Uterus (tissue), 4 donors: ENCODE measurements around the gene AP2B1. TPM values are rescaled to one million over a fixed set of nuclear protein-coding genes. Genes with fewer than 3 reads are reported as not detected.
A peak's percentile ranks its signal among the peaks of the same experiment; 100 is the strongest.

Source experiments
- DNase-seq, 2 donors: peaks; one replicate each; pipeline ENCODE4 v3.0.0-alpha.2; 2019 to 2020
- H3K27ac ChIP-seq, 2 donors: fragments of 200-600 bp; sonication (generic); 1 replicate in 1 of 2; 2 replicates in 1 of 2; pipeline ENCODE4 v1.5.1; 2016 to 2018
- H3K27me3 ChIP-seq, 2 donors: fragments of 200-600 bp; sonication (generic); one replicate each; pipeline ENCODE4 v1.5.1; 2018 to 2019; ENCODE audit warnings: control low read depth in 1 of 2
- H3K36me3 ChIP-seq, 2 donors: fragments of 200-600 bp; sonication (generic); one replicate each; pipeline ENCODE4 v1.5.1; 2019; ENCODE audit warnings: control low read depth in 1 of 2
- H3K4me1 ChIP-seq, 2 donors: fragments of 200-600 bp; sonication (generic); one replicate each; pipeline ENCODE4 v1.5.1; 2018 to 2019; ENCODE audit warnings: control low read depth in 1 of 2
- H3K4me3 ChIP-seq, 2 donors: fragments of 200-600 bp; sonication (generic); 1 replicate in 1 of 2; 2 replicates in 1 of 2; pipeline ENCODE4 v1.5.1; 2018 to 2019; ENCODE audit warnings: mild to moderate bottlenecking in 1 of 2
- H3K9me3 ChIP-seq, 2 donors: fragments of 200-600 bp; sonication (generic); one replicate each; pipeline ENCODE4 v1.5.1; 2019; ENCODE audit warnings: control low read depth in 1 of 2
- POLR2A ChIP-seq, 2 donors: fragments of 450-650 bp; IDR thresholded peaks; one replicate each; pipeline ENCODE4 v1.6.1; 2016; ENCODE audit warnings: antibody characterized with exemption in 2 of 2, mild to moderate bottlenecking in 1 of 2, moderate library complexity in 1 of 2
- intact Hi-C: fragments of 100-400 bp; cut with DNase I; formaldehyde crosslinking; loops from one replicate; pipeline ENCODE4 v1.15.1; 2023; ENCODE audit warnings: low total_unique reads
- total RNA-seq, 4 donors: library from RNA; depleted of rRNA in 3 of 4; stranded (reverse); fragments of >200 nt in 3 of 4; gene quantifications; one replicate each; pipeline versions ENCODE4 v1.1.0 to v1.2.4, GENCODE V29; 2014 to 2023
- TF ChIP-seq, protein P1 (sequence below), 4 experiments: fragments of 200-600 bp in 2 of 4; fragments of 450-650 bp in 2 of 4; sonication (generic) in 2 of 4; IDR thresholded peaks; one replicate each; pipeline ENCODE4 v1.5.1; 2016 to 2019; ENCODE audit warnings: antibody characterized with exemption in 4 of 4, mild to moderate bottlenecking in 2 of 4, moderate library complexity in 1 of 4
- donor health status: DM: yes; HTN: yes; CAD: no.

Gene AP2B1
- total RNA-seq, 4 donors from 2014 or later: 40.7 to 124 (median 61.5) TPM

DNA sequence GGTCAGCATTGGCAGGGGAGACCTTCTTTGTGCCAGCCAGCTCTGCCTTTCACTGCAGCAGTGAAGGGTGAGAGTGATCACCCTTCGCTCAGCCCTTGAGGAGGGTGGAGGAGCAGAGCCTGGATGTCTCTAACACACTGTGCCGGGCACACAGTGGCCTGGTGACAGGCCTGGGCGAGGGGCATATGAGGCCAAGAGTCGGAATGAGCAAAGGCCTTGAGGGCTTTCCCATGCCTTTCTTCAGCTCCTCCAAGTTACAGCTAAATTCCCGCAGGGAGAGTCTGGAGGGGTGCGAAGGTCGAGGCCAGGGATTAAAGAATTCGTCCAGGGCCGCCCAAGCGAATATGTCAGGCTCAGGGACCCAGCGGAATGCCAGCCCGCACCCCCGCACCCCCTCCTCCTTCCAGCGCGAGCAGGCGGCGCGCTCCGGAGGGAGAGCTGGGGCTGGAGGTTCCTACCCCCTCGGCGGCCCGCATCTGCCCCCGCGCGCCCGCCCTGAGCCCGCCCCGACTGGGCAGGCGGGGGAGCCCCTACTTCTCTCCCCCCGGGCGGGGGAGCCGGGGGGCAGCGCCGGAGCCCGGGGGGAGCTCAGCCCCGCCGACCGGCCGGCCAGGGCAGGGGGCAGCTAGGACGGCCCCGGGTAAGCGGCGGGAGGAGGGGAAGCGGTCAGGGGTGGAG is 144.3 kb downstream of the AP2B1 start, which contains the start of gene RASL10B:
TSS of gene RASL10B (plus strand) at position 401 of the 678 bp plus-strand sequence. CDS start 3,546 bp downstream, outside the sequence.
- Histone ChIP-seq H3K27ac (peak within 1 kb of the TSS; percentile 59 to 78), H3K4me3 (peak within 1 kb of the TSS; percentile 32 to 77), H3K9me3 (no peaks in the 10 kb centered on the region), H3K27me3 (no peaks in the 10 kb centered on the region), H3K36me3 (no peaks in the 10 kb centered on the region), H3K4me1 (peaks cover 0 to 7% of the 10 kb centered on the region in 2 donors)
- TF ChIP-seq POLR2A (IDR thresholded peaks at IDR 0.05): no peak
- TF ChIP-seq, protein P1, sequence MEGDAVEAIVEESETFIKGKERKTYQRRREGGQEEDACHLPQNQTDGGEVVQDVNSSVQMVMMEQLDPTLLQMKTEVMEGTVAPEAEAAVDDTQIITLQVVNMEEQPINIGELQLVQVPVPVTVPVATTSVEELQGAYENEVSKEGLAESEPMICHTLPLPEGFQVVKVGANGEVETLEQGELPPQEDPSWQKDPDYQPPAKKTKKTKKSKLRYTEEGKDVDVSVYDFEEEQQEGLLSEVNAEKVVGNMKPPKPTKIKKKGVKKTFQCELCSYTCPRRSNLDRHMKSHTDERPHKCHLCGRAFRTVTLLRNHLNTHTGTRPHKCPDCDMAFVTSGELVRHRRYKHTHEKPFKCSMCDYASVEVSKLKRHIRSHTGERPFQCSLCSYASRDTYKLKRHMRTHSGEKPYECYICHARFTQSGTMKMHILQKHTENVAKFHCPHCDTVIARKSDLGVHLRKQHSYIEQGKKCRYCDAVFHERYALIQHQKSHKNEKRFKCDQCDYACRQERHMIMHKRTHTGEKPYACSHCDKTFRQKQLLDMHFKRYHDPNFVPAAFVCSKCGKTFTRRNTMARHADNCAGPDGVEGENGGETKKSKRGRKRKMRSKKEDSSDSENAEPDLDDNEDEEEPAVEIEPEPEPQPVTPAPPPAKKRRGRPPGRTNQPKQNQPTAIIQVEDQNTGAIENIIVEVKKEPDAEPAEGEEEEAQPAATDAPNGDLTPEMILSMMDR (IDR thresholded peaks at IDR 0.05): no peak
- intact Hi-C loops: no loop called here
- peak; percentile 55 for DNase-seq

DNA sequence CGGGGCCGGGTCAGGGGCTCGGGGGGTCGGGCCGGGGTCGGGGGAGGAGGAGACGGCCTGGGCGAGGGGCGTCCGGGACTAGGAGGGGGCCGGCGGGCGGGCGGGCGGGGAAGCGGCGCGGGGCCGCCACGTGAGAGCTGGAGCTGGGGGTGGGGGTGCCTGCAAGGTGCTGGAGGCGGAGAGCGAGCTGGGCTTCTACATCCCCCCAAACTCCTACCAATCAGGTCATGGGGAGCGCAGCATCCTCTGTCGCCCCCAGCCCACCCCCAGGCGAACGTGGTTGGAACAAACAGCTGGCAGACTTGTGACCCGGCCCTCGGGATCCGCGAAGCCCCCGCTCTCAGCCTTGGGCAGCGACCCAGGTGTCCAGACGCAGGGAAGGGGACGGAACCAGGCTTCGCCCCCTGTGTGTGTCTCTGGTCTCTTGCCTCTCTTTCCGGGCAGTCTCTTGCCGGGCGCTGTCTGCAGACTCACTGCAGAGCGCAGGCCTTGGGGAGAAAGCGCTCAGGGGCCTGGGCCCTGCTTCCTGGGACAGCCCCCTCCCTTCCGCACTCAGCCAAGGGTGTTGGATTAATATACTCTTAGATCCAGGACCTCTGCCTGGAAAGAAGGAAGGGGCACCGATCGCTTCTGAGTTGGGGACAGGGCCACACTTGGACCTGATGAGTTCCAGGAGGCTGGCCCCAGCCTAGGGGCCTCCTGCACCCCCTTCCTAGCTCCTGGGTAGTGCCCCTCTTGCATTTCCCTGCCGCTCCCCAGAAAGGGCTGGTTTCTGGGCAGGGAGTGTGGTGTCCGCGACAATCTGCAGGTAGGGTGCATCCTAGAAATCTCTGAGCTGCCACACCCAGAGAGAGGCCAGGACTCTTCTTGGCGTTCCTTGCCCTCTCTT is 145.0 kb downstream of the AP2B1 start:
- intact Hi-C loops: no loop called here
- H3K27me3 ChIP-seq: no peaks in the 10 kb centered on the region
- no peaks in the 10 kb centered on the region for H3K9me3 ChIP-seq
- H3K36me3 ChIP-seq: no peaks in the 10 kb centered on the region
- peaks cover 0 to 7% of the 10 kb centered on the region in 2 donors for H3K4me1 ChIP-seq
- no peak for DNase-seq
- TF ChIP-seq, protein P1 (IDR thresholded peaks at IDR 0.05): no peak
- H3K4me3 ChIP-seq: peak overlapping the region; percentile 32 to 77
- peak overlapping the region; percentile 59 to 78 for H3K27ac ChIP-seq

DNA sequence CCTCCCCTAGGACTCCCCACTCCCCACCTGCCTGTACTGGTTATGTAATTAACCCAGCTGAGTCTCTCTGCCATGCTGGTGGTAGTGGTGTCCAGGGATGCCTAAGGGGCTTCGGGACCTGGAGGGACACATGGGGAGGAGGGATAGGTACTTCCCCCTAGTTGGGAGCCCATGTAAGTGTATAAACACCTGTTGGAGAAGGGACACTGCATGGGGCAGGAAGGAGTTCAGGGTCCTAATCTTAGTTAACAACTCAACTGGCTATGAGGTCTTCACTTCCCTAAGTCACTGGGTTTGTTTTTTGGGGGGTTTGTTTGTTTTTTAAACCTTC is 145.6 kb downstream of the AP2B1 start:
- intact Hi-C loops: no loop called here
- no peak overlapping the region for H3K4me3 ChIP-seq
- H3K9me3 ChIP-seq: no peaks in the 10 kb centered on the region
- TF ChIP-seq, protein P1 (IDR thresholded peaks at IDR 0.05): no peak
- no peak for TF ChIP-seq POLR2A (IDR thresholded peaks at IDR 0.05)
- no peaks in the 10 kb centered on the region for H3K27me3 ChIP-seq
- DNase-seq: no peak
- no peak overlapping the region for H3K27ac ChIP-seq
- H3K36me3 ChIP-seq: no peaks in the 10 kb centered on the region
- peaks cover 0 to 7% of the 10 kb centered on the region in 2 donors for H3K4me1 ChIP-seq

DNA sequence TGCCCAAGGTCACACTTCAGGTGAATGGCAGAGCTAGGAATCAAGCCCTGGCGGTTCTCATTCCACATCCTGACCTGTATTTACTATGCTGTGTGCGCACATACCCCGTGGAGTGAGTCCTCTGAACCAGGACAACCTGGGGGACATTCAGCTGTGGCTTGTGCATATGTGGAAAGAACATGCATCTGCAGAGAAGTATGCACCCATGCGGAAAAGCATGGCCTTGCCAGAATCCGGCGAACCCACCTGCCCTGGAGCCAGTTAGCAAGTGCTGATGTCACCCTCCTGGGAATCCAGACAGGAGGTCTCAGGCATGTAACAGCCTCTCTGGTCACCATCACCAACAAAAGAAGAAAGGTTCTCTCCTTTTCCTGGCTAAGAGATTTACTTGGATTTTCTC is 146.2 kb downstream of the AP2B1 start:
- no peak overlapping the region for H3K27ac ChIP-seq
- peaks cover 0 to 7% of the 10 kb centered on the region in 2 donors for H3K4me1 ChIP-seq
- intact Hi-C loops: no loop called here
- no peak overlapping the region for H3K4me3 ChIP-seq
- DNase-seq: no peak
- TF ChIP-seq, protein P1 (IDR thresholded peaks at IDR 0.05): no peak
- no peak for TF ChIP-seq POLR2A (IDR thresholded peaks at IDR 0.05)
- no peaks in the 10 kb centered on the region for H3K9me3 ChIP-seq
- no peaks in the 10 kb centered on the region for H3K36me3 ChIP-seq
- H3K27me3 ChIP-seq: no peaks in the 10 kb centered on the region

DNA sequence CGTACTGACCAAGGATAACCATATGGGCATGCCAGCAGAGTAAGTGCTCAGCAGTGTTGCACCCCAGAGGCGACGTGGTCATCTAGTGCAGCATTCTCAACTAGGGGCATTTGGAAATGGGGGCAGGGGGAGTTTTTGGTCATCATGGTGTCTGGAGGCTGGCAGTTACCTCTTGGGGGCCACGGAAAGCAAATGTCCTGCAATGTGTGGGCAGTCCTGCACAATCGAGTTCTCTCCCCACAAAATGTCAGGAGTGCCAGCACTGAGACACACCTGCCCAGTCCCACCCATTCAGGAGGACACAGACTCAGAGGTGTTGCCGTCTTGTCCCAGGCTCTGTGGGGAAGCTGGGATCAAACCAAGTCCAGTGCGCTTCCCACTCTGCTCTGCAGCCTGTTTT is 147.3 kb downstream of the AP2B1 start:
- Histone ChIP-seq H3K4me1 (peaks cover 0 to 7% of the 10 kb centered on the region in 2 donors), H3K36me3 (no peaks in the 10 kb centered on the region), H3K27me3 (no peaks in the 10 kb centered on the region), H3K4me3 (no peak overlapping the region), H3K9me3 (no peaks in the 10 kb centered on the region), H3K27ac (no peak overlapping the region)
- TF ChIP-seq POLR2A (IDR thresholded peaks at IDR 0.05): no peak
- TF ChIP-seq, protein P1 (IDR thresholded peaks at IDR 0.05): no peak
- no peak for DNase-seq
- intact Hi-C loops: no loop called here
